HG03565 (cell line): ENCODE measurements around the gene ANXA2R.
A peak's percentile ranks its signal among the peaks of the same experiment; 100 is the strongest.
"Not testable (repeated sequence)": the region's sequence is repeated elsewhere in the genome, so short reads cannot be mapped to it uniquely, and the experiment has no call there.

Source experiments
- ATAC-seq: cut with Tn5 transposase; IDR thresholded peaks from one replicate; pipeline ENCODE4 v1.9.1; 2021; ENCODE audit warnings: mild to moderate bottlenecking, moderate library complexity; ENCODE audit not compliant: unreplicated experiment

Gene ANXA2R

GRCh38 chr5:43040287-43041098 lies at the start of gene ANXA2R:
Gene ANXA2R (minus strand): TSS chr5:43040319. CDS start chr5:43040046, 273 bp downstream.
- ATAC-seq: peak; percentile 32

- not testable (repeated sequence) for ATAC-seq
Measured at GRCh38 chr5:43086118-43086908, 46.2 kb upstream of the ANXA2R start.

- ATAC-seq: no peak
Measured at GRCh38 chr5:43085453-43085852, 45.3 kb upstream of the ANXA2R start.

- not testable (repeated sequence) for ATAC-seq
Measured at GRCh38 chr5:43084468-43084867, 44.3 kb upstream of the ANXA2R start.

- ATAC-seq: not testable (repeated sequence)
Measured at GRCh38 chr5:43081345-43081744, 41.2 kb upstream of the ANXA2R start.

- no peak for ATAC-seq
Measured at GRCh38 chr5:43078956-43079355, 38.8 kb upstream of the ANXA2R start.

GRCh38 chr5:43077446-43078191 lies 37.5 kb upstream of the ANXA2R start:
- not testable (repeated sequence) for ATAC-seq

GRCh38 chr5:43075319-43076293 lies 35.5 kb upstream of the ANXA2R start:
- no peak for ATAC-seq

- no peak for ATAC-seq
Measured at GRCh38 chr5:43074987-43075318, 34.8 kb upstream of the ANXA2R start.

GRCh38 chr5:43073597-43074546 lies 33.8 kb upstream of the ANXA2R start:
- no peak for ATAC-seq

GRCh38 chr5:43069401-43069720 lies 29.2 kb upstream of the ANXA2R start:
- ATAC-seq: not testable (repeated sequence)

- ATAC-seq: no peak
Measured at GRCh38 chr5:43068037-43068436, 27.9 kb upstream of the ANXA2R start.

GRCh38 chr5:43066799-43067741 lies 27.0 kb upstream of the ANXA2R start:
- peak; percentile 28 for ATAC-seq

GRCh38 chr5:43065948-43066798 lies 26.1 kb upstream of the ANXA2R start:
- peak; percentile 19 for ATAC-seq

- ATAC-seq: no peak
Measured at GRCh38 chr5:43065387-43065947, 25.3 kb upstream of the ANXA2R start.

- ATAC-seq: no peak
Measured at GRCh38 chr5:43063721-43064171, 23.6 kb upstream of the ANXA2R start.
